ENCODE data around the gene PSMB2. TPM values are rescaled to one million over a fixed set of nuclear protein-coding genes. Genes with fewer than 3 reads are reported as not detected.

Gene PSMB2
- total RNA-seq, 1 donor from 2014 or later, result 39.3 TPM

DNA sequence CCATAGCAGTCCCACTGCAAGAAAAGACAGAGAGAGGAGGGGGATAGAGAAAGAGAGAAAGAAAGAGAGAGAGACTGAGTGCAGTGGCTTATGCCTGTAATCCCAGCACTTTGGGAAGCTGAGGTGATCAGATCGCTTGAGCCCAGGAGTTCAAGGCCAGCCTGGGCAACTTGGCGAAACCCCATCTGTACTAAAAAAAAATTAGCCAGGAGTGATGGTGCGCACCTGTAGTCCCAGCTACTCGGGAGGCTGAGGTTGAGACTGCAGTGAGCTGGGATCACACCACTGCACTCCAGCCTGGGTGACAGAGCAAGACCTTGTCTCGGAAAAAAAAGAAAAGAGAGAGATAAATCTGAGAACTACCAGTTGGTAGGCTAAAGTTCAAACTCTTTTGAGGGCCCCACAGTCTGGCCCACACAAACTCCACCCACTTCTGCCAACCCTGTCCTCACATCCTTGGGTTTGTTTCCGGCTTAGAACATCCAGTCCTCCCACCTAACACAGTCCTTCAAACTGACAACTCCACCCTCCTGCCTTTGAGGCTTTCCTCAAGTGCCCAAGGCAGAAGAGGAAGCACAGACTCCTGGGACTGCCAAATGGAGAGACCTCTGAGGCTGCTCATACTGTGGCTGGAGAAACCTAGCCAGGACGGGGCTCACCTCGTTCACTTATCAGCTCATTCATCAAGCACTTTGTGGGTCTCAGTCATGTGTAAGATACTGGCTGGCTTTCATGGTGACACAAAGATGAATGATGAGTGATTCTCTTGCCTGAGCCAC lies 48.1 kb downstream of the PSMB2 start:
- H3K36me3 ChIP-seq, result no peaks in the 10 kb centered on the region
- no peaks in the 10 kb centered on the region for H3K27me3 ChIP-seq
- TF ChIP-seq, protein P1, sequence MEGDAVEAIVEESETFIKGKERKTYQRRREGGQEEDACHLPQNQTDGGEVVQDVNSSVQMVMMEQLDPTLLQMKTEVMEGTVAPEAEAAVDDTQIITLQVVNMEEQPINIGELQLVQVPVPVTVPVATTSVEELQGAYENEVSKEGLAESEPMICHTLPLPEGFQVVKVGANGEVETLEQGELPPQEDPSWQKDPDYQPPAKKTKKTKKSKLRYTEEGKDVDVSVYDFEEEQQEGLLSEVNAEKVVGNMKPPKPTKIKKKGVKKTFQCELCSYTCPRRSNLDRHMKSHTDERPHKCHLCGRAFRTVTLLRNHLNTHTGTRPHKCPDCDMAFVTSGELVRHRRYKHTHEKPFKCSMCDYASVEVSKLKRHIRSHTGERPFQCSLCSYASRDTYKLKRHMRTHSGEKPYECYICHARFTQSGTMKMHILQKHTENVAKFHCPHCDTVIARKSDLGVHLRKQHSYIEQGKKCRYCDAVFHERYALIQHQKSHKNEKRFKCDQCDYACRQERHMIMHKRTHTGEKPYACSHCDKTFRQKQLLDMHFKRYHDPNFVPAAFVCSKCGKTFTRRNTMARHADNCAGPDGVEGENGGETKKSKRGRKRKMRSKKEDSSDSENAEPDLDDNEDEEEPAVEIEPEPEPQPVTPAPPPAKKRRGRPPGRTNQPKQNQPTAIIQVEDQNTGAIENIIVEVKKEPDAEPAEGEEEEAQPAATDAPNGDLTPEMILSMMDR (IDR thresholded peaks at IDR 0.05), result no peak
- no peak for TF ChIP-seq POLR2A (IDR thresholded peaks at IDR 0.05)
- no peak overlapping the region for H3K4me3 ChIP-seq
- H3K9me3 ChIP-seq, result no peaks in the 10 kb centered on the region
- intact Hi-C loops (cut with DNase I), result no loop called here
- no peaks in the 10 kb centered on the region for H3K4me1 ChIP-seq
- no peak overlapping the region for H3K27ac ChIP-seq
- DNase-seq (ENCODE audit: extremely low spot score in 2 of 2), result no peak

DNA sequence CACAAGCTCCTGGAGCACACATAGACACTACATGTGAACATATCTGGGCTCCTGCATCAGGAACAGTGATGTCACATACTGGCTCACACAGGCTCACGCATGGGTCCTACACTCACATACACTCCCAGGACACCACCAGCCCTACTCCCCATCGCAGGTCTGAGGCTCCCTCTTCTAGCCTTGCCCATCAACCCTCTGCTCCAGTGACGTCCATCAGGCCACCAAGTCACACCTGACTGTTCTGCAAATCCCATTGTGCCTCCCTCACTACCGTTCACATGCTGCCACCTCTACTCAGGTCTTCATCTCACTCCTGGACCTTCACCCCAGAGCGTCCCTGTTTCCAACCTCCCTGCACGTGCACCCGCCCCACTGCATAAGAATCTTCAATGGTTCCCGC lies 50.1 kb downstream of the PSMB2 start:
- H3K4me1 ChIP-seq, result no peaks in the 10 kb centered on the region

DNA sequence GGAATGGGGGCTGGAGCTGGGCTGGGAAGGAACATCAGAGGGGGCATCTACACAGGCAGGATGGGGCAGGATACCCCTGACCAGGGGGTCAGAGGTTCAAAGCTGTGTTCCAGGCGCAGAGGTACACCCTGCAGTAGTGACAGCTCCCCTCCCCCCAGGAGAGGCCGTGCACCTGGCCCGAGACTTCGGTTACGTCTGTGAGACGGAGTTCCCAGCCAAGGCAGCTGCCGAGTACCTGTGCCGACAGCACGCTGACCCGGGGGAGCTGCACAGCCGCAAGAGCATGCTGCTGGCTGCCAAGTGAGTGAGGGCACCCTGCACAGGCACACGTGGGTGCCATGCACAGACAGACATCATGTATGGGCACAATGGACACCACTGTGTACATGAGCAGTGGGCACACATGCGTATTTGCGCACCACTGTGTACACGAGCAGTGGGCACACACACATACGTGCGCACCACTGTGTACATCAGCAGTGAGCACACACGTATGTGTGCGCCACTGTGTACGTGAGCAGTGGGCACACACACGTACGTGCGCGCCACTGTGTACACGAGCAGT lies 50.8 kb downstream of the PSMB2 start:
- intact Hi-C loops (cut with DNase I), result no loop called here
- TF ChIP-seq, protein P1 (IDR thresholded peaks at IDR 0.05), result no peak
- no peak for TF ChIP-seq POLR2A (IDR thresholded peaks at IDR 0.05)
- no peak for TF ChIP-seq POLR2AphosphoS5 (IDR thresholded peaks at IDR 0.05; ENCODE audit: insufficient read depth in 1 of 2, low read depth in 1 of 2)

More for the DNA sequence above, 50.1 kb downstream of the PSMB2 start:
- H3K27ac ChIP-seq, result no peak overlapping the region
- no peak overlapping the region for H3K4me3 ChIP-seq
- intact Hi-C loops (cut with DNase I), result no loop called here
- H3K9me3 ChIP-seq, result no peaks in the 10 kb centered on the region
- no peaks in the 10 kb centered on the region for H3K27me3 ChIP-seq
- DNase-seq (ENCODE audit: extremely low spot score in 2 of 2), result peak in 1 of 2 donors; percentile 46
- no peak for TF ChIP-seq POLR2AphosphoS5 (IDR thresholded peaks at IDR 0.05; ENCODE audit: insufficient read depth in 1 of 2, low read depth in 1 of 2)
- TF ChIP-seq, protein P1 (IDR thresholded peaks at IDR 0.05), result no peak
- no peak for TF ChIP-seq POLR2A (IDR thresholded peaks at IDR 0.05)
- no peaks in the 10 kb centered on the region for H3K36me3 ChIP-seq

DNA sequence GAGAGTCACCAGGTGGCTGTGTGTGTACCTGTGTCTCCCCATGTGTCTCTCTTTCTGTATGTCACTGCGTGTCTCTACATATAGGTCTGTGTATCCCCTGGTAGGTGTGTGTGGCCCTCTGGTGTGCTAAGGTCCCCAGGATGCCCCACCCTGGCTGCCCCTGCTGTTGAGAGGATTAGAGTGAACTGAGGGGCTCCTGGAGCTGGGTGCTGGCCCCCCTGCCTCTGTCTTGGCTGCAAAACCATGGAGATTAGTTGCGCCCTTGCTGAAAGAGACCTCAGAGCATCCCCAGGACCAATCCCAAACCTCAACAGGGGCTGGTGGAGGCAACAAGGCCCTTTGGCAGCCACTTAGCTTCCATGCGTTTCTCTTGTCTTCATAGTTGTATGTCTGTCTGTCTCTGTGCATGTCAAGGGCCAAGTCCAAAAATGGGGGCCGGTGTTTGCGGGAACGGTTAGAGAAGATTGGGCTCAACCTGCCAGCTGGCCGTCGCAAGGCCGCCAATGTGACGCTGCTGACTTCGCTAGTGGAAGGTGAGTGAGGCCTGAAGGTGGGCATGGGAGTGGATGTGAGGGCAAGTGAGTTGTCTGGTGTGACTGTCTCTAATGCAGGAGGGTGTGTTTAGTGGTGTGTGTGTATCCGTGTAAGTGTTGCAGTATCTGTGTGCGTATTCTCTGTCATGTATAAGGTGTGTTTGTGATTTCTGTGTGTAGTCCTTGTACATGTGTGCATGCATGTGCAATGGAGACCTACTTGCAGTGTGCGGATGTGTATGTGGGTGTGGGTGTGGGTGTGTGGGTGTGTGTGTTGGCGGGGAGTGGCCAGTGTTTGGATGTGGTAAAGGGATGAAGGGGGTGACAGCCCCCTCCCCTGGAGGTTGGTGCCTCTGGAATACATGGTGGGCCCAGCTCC lies 51.6 kb downstream of the PSMB2 start:
- H3K4me1 ChIP-seq, result no peaks in the 10 kb centered on the region
- TF ChIP-seq POLR2A (IDR thresholded peaks at IDR 0.05) (no peak), POLR2AphosphoS5 (IDR thresholded peaks at IDR 0.05; ENCODE audit: insufficient read depth in 1 of 2, low read depth in 1 of 2) (no peak)
- TF ChIP-seq, protein P1 (IDR thresholded peaks at IDR 0.05), result no peak
- peak in 1 of 2 donors; percentile 52 for DNase-seq (ENCODE audit: extremely low spot score in 2 of 2)
- H3K9me3 ChIP-seq, result no peaks in the 10 kb centered on the region
- intact Hi-C loops (cut with DNase I), result no loop called here
- H3K27me3 ChIP-seq, result no peaks in the 10 kb centered on the region
- H3K4me3 ChIP-seq, result no peak overlapping the region
- H3K27ac ChIP-seq, result no peak overlapping the region
- H3K36me3 ChIP-seq, result no peaks in the 10 kb centered on the region

More for the DNA sequence above, 50.8 kb downstream of the PSMB2 start:
- no peak overlapping the region for H3K27ac ChIP-seq
- no peaks in the 10 kb centered on the region for H3K36me3 ChIP-seq
- H3K4me3 ChIP-seq, result no peak overlapping the region
- no peaks in the 10 kb centered on the region for H3K9me3 ChIP-seq
- peak in 1 of 2 donors; percentile 94 for DNase-seq (ENCODE audit: extremely low spot score in 2 of 2)
- no peaks in the 10 kb centered on the region for H3K27me3 ChIP-seq
- no peaks in the 10 kb centered on the region for H3K4me1 ChIP-seq
